Measurements from ENCODE around the gene HOMER2. TPM values are rescaled to one million over a fixed set of nuclear protein-coding genes. Genes with fewer than 3 reads are reported as not detected.

HOMER2 gene
- total and polyA plus RNA-seq, 2 of the 4 experiments (the other 2 are of a cell fraction) = 0.54 to 0.79 TPM

DNA sequence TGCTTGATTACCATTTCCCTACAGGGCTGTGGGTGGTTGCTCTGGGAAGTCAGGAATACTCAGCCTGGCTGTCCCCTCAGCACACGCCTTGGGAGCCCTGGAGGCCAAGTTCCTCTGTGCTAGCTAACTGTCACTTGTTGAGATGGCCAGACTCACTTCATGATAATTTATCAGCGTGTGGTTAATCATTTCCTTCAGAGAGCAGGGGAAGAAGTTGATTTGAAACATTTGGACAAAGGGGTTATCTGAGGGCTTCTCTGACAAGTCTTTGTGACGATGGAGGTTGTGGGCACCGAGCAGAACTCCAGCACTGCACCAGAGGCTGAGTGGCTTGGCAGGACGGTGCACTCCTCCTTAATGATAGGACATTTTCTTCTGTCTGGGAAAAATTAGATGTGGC is 81.2 kb downstream of the HOMER2 start:
- H3K4ac ChIP-seq (ENCODE audit: low read depth, low read length) = no peak overlapping the region
- no peak overlapping the region for H2AK5ac ChIP-seq (ENCODE audit: low read depth, low read length)
- H3K79me1 ChIP-seq (ENCODE audit: low read depth in 1 of 2, low read length in 2 of 2) = no peaks in the 10 kb centered on the region
- no peak overlapping the region for H2BK15ac ChIP-seq (ENCODE audit: low read depth, low read length)
- no peak overlapping the region for H3K4me3 ChIP-seq (ENCODE audit: insufficient read depth, low read depth, low read length)
- H3K18ac ChIP-seq (ENCODE audit: low read depth, low read length) = no peak overlapping the region
- H4K20me1 ChIP-seq (ENCODE audit: insufficient read depth, low read length) = no peaks in the 10 kb centered on the region
- no TSS peak for BruUV-seq (replicated peaks)
- H3K14ac ChIP-seq (replicated peaks; ENCODE audit: low read depth, low read length) = no peak overlapping the region
- no peak overlapping the region for H2AK9ac ChIP-seq (replicated peaks; ENCODE audit: low read depth, low read length, poor library complexity)
- no peak overlapping the region for H3K9ac ChIP-seq (ENCODE audit: low read depth, low read length)
- DNase-seq (no peak), ATAC-seq (ENCODE audit: low read depth) (no peak)
- no peak overlapping the region for H2BK120ac ChIP-seq (ENCODE audit: low read depth, low read length)
- no peak overlapping the region for H3K56ac ChIP-seq (ENCODE audit: extremely low read depth, insufficient read depth, low read length)
- H3K23ac ChIP-seq (ENCODE audit: low read depth, low read length) = no peak overlapping the region
- H3K27ac ChIP-seq (ENCODE audit: insufficient read depth, low read length) = no peak overlapping the region
- no peak overlapping the region for H4K91ac ChIP-seq (ENCODE audit: insufficient read depth, low read depth, low read length)
- no peak overlapping the region for H2BK20ac ChIP-seq (ENCODE audit: low read depth, low read length)
- no peaks in the 10 kb centered on the region for H3K27me3 ChIP-seq (ENCODE audit: control insufficient read depth, insufficient read depth, low read length)
- dilution Hi-C loops (cut with HindIII; ENCODE audit: low sequenced_read_pairs, unreplicated experiment) (no loop called here), intact Hi-C loops (cut with micrococcal nuclease) (no loop called here), in situ Hi-C loops (cut with MboI; ENCODE audit: low sequenced_read_pairs) (no loop called here)
- no peak overlapping the region for H4K5ac ChIP-seq (ENCODE audit: low read depth, low read length)
- ChIA-PET CTCF (no interaction called here), POLR2A (ENCODE audit: unreplicated experiment) (no interaction called here)
- H3K4me1 ChIP-seq (ENCODE audit: control insufficient read depth, insufficient read depth, low read length) = 0 out of 2 replicates have a peak, but pooled peaks cover 1% of the 10 kb centered on the region
- no peaks in the 10 kb centered on the region for H3K36me3 ChIP-seq (ENCODE audit: control insufficient read depth, insufficient read depth, low read length)
- H3K9me1 ChIP-seq (ENCODE audit: insufficient read depth, low read length) = peaks cover 4% of the 10 kb centered on the region; the same call in 1 of the 2 replicates
- H2AFZ ChIP-seq (replicated peaks; ENCODE audit: low read length, poor library complexity) = no peak overlapping the region
- no peak overlapping the region for H4K8ac ChIP-seq (ENCODE audit: low read depth in 2 of 2, low read length in 2 of 2)
- no peaks in the 10 kb centered on the region for H3K9me3 ChIP-seq (ENCODE audit: control insufficient read depth, insufficient read depth, low read length)
- WGBS, 2 experiments (ENCODE audit: extremely low coverage in 2 of 2, insufficient read length in 1 of 2) = 43% methylated on average over 2 of the region's 5 CpGs; no CpG with 5 or more reads in 1 of the 2 experiments
- H2BK5ac ChIP-seq (ENCODE audit: low read depth, low read length, poor library complexity, severe bottlenecking) = no peak overlapping the region
- no peak for TF ChIP-seq RAD21 (IDR thresholded peaks at IDR 0.05; ENCODE audit: low read length)
- no peak overlapping the region for H3K4me2 ChIP-seq (ENCODE audit: low read depth, low read length)
